Activated effector memory CD4-positive, alpha-beta T cell treated with Interleukin-2 at 50 U/mL for 16 hours (primary cell): Measurements from ENCODE around the gene CADM3.

Experiments used
- DNase-seq: peaks from one replicate; pipeline ENCODE4 v3.0.0-alpha.2; 2020

Gene CADM3

GRCh38 chr1:159208175-159208825 is 36.9 kb downstream of the CADM3 start:
- DNase-seq: no peak

DNA sequence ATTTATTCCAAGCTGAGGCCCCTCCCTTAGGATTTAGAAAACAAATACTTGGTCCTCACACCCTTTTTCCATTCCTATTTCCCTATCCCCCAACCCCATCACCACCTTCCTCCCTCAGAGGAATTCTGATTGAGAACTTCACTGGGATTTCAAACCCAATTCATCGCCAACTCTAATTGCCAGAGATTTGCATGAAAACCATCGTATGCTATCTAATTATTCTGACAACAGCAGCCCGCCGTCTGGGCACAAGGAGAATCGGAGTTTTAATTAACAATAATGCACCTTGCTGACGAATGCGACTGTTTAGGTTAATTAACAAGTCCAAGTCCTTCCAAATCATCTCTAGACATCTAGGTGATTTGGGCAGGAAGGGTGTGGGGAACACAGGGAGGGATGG is 37.6 kb downstream of the CADM3 start:
- no peak for DNase-seq

DNA sequence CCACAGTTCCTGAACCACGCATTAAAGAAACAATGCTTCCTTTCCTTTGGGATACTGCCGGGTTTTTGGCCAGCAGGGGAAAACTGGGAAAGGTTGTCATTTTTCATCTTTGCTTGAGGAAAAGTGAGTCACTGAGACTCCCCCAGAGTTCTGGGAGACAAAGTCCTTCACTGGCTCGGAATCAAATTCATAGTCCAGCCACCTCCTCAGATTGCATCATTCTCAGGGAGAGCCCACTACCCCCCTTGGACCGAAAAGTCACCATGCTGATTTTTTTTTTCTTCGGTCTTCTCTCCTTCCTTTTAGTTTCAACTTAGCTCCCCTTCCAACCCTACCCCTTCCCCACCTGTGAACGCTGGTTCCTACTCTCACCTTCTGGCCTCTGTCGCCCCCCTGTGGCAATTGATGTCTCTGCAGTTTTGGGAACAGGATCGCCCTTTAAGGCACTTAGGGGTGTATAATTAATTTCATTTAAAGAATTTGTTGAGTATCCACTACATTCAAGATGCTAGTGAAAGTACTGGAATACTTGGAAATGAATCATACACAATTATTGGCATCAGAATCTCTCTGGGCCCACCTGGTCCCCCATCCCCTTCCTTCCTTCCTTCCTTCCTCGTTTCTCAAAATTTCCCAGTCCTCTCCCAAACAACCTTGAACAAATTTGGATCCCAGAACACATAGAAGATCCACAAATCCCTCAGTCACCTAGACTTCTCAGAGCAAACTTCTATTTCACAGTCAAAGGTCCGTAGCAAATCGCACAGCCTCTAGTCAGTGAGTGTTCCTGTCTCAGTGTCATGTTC is 40.1 kb downstream of the CADM3 start:
- DNase-seq: peak; percentile 7

- no peak for DNase-seq
Observed at GRCh38 chr1:159212596-159212995, 41.2 kb downstream of the CADM3 start.

- peak; percentile 4 for DNase-seq
Observed at GRCh38 chr1:159214149-159214760, 42.8 kb downstream of the CADM3 start.

DNA sequence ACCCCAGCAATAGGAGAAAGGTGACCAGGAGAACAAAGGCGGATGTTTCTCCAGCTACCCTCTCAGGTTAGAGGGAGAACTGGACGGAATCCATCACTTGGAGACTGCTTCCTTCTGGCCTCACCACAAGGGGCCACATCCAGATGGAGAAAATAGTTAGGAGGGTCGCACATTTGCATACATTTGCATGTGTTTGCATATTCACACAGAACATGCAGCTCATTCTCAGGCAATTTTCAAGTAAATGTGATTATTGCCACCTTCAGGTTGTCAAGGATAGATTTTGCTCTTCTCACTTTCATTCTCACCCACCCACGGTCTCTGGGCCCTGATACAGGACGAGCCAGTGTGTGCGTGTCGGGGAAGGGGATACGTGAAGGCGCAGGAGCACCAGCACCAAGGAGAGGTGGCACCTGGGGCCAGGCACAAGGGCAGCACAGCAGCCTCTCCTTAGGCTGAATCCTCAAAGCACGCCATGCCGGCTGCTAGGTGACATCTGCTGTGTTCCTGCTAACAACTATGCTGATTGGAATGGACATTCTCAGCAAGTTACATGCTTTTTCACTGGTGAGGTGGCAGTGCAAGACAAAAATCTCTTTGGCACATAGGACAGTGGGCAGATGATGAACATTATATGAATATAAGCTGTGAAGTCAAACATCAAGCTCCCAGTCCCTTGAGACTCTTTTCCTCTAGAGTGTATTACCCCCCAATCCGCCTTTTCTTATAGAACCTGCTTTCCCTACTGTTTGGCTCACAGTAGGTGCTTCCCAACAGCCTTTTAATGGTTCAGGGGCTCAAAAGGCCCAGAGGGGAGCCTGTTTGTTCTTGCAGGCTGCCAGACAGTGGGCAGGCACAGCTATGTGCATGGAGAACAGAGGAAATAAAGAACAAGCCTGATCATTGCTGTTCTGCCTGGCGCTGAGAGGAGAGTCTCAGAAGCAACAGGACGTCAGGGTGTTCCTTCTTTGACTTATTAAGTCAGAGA is 47.5 kb downstream of the CADM3 start:
- DNase-seq: no peak

DNA sequence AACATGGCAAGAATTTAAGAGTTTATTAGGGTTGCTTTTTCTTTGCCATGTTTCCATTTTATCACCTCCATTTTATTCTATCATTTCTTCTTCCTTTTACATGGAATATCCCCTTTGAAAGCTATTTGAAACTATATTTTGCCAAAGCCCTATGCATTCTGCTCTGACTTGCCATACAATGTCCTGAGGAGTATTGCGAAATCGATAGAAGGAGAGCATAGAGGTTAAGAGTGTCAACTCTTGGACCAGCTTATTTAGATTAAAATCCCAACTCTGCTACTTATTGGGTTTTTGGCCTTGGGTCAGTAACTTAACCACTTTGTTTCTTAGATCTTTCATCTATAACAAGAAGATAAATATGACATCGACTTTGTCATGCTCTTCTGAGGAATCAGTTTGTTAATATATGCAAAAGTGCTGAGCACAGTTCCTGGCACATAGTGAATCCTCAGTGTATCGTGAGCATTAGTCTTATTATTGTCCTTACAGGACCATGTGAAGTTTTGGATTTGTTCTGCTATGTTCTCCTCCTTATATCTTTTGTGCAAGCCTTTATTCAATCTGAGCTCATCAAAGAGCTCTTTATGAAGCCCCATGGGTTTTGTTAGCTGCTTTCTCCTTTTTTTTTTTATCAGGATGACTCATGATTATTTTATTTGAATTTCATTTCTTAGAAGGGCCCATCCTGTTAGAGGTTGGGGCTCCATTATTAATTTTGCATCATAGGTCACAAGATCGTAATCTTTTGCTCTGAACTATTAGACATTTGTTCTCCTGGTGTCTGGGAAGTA is 50.9 kb downstream of the CADM3 start:
- DNase-seq: no peak

GRCh38 chr1:159223004-159223403 is 51.6 kb downstream of the CADM3 start:
- DNase-seq: no peak

- no peak for DNase-seq
Observed at GRCh38 chr1:159228554-159228953, 57.1 kb downstream of the CADM3 start.

DNA sequence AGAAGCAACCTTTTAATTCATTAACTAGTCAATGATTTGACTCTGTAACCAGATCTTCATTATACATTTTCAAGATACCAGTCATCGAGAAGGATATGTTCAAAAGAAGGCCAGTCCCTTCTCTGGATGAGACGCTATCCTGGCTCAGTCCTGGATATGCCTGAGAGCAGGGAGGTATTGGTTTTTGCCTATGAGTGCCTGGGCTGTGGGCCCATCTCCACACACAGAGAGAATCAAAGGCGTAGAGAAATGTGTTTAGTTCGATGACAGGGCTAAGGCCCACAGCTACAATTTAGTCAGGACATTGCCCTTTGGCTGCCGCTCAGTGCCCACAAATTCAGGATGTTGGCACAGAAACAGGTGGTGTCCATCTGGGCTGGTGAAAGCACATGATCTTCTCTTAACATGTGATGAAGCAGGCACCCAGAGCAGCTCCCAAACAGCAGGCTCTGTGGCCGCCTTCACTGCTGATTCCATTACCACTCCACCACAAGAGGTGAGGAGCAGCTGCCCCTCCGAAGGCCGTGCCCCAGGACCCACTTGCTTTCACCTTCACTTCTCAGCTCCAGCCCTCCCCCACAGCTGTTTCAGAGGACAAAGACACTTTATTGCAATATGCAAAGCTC is 58.0 kb downstream of the CADM3 start:
- no peak for DNase-seq

DNA sequence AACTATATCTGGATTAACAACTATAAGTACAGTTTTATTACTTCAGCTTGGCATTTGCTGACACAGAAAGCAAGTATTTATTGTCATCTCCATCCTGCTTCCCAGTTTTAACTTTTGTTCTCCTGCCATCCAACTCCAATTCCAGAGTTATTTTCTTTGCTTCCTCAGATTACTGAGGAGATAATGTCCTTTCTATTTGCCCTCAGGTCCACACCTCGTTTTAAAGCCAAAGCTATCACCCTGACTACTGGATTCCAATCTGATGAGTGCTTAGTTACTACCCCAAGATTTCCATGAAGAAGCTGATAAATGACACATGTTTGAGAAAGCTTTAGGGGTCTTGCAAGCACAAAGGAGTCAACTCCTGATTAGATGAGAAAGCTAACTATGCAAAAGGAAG is 58.5 kb downstream of the CADM3 start:
- DNase-seq: no peak

- DNase-seq: no peak
Observed at GRCh38 chr1:159239551-159240220, 68.3 kb downstream of the CADM3 start.

DNA sequence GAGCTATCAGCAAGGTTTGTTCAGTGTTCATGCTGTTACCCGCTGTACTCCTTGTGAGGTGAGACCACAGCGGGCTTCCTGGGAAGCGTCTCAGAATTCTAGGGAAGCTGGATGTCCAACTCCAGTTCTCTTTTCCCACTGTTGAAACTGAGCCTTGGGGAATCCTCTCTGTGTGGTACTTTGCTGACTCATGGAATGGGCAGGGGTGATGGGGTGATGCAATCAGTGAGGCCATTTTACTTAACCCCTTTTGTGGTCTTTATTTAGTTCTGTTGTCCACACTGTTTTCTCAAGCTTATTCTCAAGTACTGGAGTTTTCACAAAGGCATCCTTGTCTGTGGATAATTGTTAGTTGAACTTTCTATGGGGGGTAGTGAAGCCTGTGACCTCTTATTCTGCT is 75.9 kb downstream of the CADM3 start:
- no peak for DNase-seq

- no peak for DNase-seq
Observed at GRCh38 chr1:159248311-159248710, 76.9 kb downstream of the CADM3 start.

DNA sequence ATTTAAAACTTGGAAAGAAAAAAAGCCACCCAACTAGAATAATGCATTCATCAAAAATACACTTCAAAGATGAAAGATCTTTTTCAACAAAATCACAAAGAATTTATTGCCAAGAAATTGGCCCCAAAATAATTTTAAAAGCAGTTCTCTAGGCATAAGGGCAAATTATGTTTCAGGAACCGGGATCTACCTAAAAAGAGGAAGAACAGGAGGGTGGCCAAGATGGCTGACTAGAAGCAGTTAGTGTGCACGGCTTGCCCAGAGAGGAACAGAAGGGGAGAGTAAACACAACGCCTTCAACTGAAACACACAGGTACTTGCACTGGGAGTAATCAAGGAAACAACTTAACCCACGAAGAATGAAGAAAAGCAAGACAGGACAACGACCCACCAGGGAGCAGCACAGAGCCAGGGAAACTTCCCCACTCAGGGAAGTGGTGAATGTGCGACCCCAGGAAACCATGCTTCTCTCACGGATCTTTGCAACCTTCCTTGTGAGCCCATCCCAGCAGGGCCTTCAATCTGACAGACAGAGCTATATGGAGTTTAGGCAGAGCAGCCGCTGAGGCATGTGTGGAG is 79.3 kb downstream of the CADM3 start:
- DNase-seq: no peak
